HAP-1 (cell line): ENCODE data around the gene FURIN.

ENCODE experiments used
- DNase-seq, 2 experiments: peaks; one replicate each; pipeline ENCODE4 v3.0.0-alpha.2; 2016 to 2020; ENCODE audit warnings: low spot score in 2 of 2
- H3K27me3 ChIP-seq: fragments of 250-450 bp; sonication (Bioruptor Pico); 2 replicates; pipeline ENCODE4 v1.5.1; 2020; ENCODE audit warnings: low read depth, mild to moderate bottlenecking, moderate library complexity
- H3K36me3 ChIP-seq: fragments of 250-450 bp; sonication (Bioruptor Pico); replicated peaks from 2 replicates; pipeline ENCODE4 v1.5.1; 2020; ENCODE audit warnings: mild to moderate bottlenecking
- H3K4me1 ChIP-seq: fragments of 250-450 bp; sonication (Bioruptor Pico); 2 replicates; pipeline ENCODE4 v1.5.1; 2020; ENCODE audit warnings: mild to moderate bottlenecking
- H3K4me3 ChIP-seq: fragments of 250-450 bp; sonication (Bioruptor Pico); 2 replicates; pipeline ENCODE4 v1.5.1; 2020; ENCODE audit warnings: mild to moderate bottlenecking, moderate library complexity
- H3K9me3 ChIP-seq: fragments of 250-450 bp; sonication (Bioruptor Pico); 2 replicates; pipeline ENCODE4 v1.5.1; 2020; ENCODE audit warnings: mild to moderate bottlenecking, moderate library complexity
- in situ Hi-C: fragments of 300-500 bp; cut with MboI; formaldehyde crosslinking; loops from 3 replicates; pipeline ENCODE4 v1.14.3; 2020; ENCODE audit warnings: low sequenced_read_pairs, inconsistent platforms, mixed read lengths

Gene FURIN

DNA sequence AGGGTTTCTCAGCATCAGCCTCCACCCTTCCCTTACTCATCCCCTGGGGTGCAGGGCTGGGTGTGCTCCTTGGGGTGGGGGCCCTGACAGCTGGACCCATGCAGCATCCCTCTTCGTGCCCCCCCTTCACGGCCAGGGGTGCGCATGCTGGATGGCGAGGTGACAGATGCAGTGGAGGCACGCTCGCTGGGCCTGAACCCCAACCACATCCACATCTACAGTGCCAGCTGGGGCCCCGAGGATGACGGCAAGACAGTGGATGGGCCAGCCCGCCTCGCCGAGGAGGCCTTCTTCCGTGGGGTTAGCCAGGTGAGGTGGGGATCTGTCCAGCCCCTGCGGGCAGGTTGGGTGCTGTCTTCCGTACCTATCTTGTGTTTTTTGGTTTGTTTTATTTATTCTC lies 9.6 kb downstream of the FURIN start:
- Histone ChIP-seq H3K4me3 (no peak overlapping the region), H3K27me3 (no peaks in the 10 kb centered on the region), H3K9me3 (no peaks in the 10 kb centered on the region), H3K36me3 (peaks cover 46% of the 10 kb centered on the region), H3K4me1 (peaks cover 16% of the 10 kb centered on the region)
- no peak for DNase-seq
- in situ Hi-C loops: loop anchor here (25.0 kb wide), 1 partner anchor 391 kb away; no protein-coding TSS in a partner anchor

DNA sequence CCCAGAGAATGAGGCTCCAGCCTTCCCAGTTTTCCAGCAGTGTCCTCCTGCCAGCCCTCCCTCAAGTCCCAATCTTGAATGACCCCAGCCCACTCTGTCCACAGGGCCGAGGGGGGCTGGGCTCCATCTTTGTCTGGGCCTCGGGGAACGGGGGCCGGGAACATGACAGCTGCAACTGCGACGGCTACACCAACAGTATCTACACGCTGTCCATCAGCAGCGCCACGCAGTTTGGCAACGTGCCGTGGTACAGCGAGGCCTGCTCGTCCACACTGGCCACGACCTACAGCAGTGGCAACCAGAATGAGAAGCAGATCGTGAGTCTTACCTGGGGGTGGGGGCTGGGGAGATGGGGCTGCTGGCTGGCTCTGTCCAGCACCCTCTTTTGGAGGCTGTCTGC lies 10.3 kb downstream of the FURIN start:
- Histone ChIP-seq H3K9me3 (no peaks in the 10 kb centered on the region), H3K4me3 (no peak overlapping the region), H3K4me1 (peaks cover 13% of the 10 kb centered on the region), H3K27me3 (no peaks in the 10 kb centered on the region), H3K36me3 (peaks cover 46% of the 10 kb centered on the region)
- no peak for DNase-seq
- in situ Hi-C loops: loop anchor here (25.0 kb wide), 1 partner anchor 391 kb away; no protein-coding TSS in a partner anchor

DNA sequence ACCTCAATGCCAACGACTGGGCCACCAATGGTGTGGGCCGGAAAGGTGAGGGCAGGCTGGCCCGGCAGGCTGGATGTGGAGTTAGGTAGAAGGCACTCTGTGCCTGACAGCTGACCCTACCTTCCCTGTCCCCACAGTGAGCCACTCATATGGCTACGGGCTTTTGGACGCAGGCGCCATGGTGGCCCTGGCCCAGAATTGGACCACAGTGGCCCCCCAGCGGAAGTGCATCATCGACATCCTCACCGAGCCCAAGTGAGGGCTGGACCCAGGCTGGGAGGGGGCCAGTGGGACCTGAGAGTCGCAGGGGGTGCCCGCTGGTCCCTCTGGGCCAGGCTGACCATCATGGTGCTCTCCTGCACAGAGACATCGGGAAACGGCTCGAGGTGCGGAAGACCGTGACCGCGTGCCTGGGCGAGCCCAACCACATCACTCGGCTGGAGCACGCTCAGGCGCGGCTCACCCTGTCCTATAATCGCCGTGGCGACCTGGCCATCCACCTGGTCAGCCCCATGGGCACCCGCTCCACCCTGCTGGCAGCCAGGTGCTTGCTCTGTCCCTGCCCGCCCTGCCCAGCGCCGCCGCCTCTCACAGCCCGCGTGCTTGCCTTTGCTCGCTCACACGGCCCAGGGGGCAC lies 11.5 kb downstream of the FURIN start:
- no peaks in the 10 kb centered on the region for H3K9me3 ChIP-seq
- peaks cover 14% of the 10 kb centered on the region for H3K4me1 ChIP-seq
- H3K4me3 ChIP-seq: no peak overlapping the region
- in situ Hi-C loops: loop anchor here (10.0 to 25.0 kb wide), 2 partner anchors 393 to 555 kb away; no protein-coding TSS in a partner anchor
- H3K27me3 ChIP-seq: no peaks in the 10 kb centered on the region
- DNase-seq: no peak
- H3K36me3 ChIP-seq: peaks cover 46% of the 10 kb centered on the region

DNA sequence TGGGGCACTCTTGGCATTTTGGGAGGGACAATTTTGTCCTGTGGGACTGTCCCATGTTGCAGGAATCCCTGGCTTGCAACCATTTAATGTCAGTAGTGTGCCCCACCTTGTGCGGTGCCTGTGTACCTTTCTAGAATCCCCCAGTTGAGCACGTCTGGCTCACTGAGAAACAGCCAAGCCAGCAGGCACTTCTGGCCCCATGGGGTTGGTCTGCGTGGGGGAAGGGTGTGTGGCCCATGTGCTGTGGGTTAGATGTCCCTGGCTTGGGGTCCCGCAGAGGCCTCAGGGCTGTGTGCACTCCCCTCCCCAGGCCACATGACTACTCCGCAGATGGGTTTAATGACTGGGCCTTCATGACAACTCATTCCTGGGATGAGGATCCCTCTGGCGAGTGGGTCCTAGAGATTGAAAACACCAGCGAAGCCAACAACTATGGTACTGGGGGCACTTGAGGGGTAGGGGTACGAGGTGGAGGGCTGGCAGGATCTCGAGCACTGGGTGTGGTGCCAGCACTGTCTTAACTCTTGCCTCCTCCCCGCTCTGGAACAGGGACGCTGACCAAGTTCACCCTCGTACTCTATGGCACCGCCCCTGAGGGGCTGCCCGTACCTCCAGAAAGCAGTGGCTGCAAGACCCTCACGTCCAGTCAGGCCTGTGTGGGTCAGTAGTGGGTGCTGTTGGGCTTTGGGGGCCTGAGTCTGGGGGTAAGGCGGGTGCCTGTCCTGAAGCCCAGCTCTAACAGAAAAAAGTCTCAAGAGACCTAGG lies 12.2 kb downstream of the FURIN start:
- Histone ChIP-seq H3K4me3 (no peak overlapping the region), H3K9me3 (no peaks in the 10 kb centered on the region), H3K4me1 (peaks cover 14% of the 10 kb centered on the region), H3K27me3 (no peaks in the 10 kb centered on the region), H3K36me3 (peaks cover 46% of the 10 kb centered on the region)
- no peak for DNase-seq
- in situ Hi-C loops: loop anchor here (10.0 to 25.0 kb wide), 2 partner anchors 393 to 556 kb away; no protein-coding TSS in a partner anchor

DNA sequence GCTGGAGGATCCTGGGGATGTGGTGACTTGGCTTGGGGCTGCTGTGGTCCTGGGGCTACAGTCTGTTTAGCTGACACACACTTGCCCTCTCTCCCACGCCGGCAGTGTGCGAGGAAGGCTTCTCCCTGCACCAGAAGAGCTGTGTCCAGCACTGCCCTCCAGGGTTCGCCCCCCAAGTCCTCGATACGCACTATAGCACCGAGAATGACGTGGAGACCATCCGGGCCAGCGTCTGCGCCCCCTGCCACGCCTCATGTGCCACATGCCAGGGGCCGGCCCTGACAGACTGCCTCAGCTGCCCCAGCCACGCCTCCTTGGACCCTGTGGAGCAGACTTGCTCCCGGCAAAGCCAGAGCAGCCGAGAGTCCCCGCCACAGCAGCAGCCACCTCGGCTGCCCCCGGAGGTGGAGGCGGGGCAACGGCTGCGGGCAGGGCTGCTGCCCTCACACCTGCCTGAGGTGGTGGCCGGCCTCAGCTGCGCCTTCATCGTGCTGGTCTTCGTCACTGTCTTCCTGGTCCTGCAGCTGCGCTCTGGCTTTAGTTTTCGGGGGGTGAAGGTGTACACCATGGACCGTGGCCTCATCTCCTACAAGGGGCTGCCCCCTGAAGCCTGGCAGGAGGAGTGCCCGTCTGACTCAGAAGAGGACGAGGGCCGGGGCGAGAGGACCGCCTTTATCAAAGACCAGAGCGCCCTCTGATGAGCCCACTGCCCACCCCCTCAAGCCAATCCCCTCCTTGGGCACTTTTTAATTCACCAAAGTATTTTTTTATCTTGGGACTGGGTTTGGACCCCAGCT lies 13.0 kb downstream of the FURIN start:
- no peaks in the 10 kb centered on the region for H3K9me3 ChIP-seq
- no peak overlapping the region for H3K4me3 ChIP-seq
- peaks cover 45% of the 10 kb centered on the region for H3K36me3 ChIP-seq
- H3K4me1 ChIP-seq: peaks cover 14% of the 10 kb centered on the region
- in situ Hi-C loops: loop anchor here (10.0 to 25.0 kb wide), 2 partner anchors 394 to 557 kb away; no protein-coding TSS in a partner anchor
- DNase-seq: no peak
- H3K27me3 ChIP-seq: no peaks in the 10 kb centered on the region

DNA sequence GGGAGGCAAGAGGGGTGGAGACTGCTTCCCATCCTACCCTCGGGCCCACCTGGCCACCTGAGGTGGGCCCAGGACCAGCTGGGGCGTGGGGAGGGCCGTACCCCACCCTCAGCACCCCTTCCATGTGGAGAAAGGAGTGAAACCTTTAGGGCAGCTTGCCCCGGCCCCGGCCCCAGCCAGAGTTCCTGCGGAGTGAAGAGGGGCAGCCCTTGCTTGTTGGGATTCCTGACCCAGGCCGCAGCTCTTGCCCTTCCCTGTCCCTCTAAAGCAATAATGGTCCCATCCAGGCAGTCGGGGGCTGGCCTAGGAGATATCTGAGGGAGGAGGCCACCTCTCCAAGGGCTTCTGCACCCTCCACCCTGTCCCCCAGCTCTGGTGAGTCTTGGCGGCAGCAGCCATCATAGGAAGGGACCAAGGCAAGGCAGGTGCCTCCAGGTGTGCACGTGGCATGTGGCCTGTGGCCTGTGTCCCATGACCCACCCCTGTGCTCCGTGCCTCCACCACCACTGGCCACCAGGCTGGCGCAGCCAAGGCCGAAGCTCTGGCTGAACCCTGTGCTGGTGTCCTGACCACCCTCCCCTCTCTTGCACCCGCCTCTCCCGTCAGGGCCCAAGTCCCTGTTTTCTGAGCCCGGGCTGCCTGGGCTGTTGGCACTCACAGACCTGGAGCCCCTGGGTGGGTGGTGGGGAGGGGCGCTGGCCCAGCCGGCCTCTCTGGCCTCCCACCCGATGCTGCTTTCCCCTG lies 13.8 kb downstream of the FURIN start:
- in situ Hi-C loops: loop anchor here (10.0 to 25.0 kb wide), 2 partner anchors 395 to 557 kb away; no protein-coding TSS in a partner anchor

DNA sequence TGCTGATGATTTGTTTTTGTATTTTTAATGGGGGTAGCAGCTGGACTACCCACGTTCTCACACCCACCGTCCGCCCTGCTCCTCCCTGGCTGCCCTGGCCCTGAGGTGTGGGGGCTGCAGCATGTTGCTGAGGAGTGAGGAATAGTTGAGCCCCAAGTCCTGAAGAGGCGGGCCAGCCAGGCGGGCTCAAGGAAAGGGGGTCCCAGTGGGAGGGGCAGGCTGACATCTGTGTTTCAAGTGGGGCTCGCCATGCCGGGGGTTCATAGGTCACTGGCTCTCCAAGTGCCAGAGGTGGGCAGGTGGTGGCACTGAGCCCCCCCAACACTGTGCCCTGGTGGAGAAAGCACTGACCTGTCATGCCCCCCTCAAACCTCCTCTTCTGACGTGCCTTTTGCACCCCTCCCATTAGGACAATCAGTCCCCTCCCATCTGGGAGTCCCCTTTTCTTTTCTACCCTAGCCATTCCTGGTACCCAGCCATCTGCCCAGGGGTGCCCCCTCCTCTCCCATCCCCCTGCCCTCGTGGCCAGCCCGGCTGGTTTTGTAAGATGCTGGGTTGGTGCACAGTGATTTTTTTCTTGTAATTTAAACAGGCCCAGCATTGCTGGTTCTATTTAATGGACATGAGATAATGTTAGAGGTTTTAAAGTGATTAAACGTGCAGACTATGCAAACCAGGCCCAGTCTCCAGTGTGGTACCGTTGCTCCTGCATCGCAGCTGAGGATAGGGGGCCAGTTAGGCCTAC lies 14.6 kb downstream of the FURIN start:
- H3K4me1 ChIP-seq: peaks cover 14% of the 10 kb centered on the region

More for the DNA sequence above, 13.8 kb downstream of the FURIN start:
- no peak for DNase-seq
- no peak overlapping the region for H3K4me3 ChIP-seq
- H3K4me1 ChIP-seq: peaks cover 14% of the 10 kb centered on the region
- H3K9me3 ChIP-seq: no peaks in the 10 kb centered on the region
- H3K27me3 ChIP-seq: no peaks in the 10 kb centered on the region
- H3K36me3 ChIP-seq: peaks cover 38% of the 10 kb centered on the region

DNA sequence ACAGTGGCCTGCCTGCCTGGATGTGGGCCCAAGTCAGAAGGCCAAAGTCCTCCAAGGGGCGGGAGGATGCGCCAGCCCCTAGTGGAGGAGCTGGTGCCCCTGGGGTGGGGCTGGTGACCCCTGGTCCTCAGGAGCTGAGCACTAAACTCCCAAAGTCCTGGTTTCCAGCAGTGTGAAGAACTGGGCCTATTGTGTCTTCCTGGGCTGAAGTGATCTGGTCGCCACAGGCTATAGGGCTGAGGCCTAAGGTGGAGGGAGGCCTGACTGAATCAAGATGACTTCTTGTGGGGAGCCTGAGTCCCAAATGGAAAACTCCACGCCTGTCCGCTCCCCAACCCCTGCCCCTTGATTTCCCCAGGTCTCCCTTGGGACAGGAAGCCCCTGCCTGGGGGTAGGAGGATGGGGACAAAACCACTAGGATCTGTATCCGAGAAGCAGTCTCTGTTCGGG lies 15.2 kb downstream of the FURIN start:
- Histone ChIP-seq H3K4me3 (no peak overlapping the region), H3K4me1 (peaks cover 14% of the 10 kb centered on the region)
- in situ Hi-C loops: loop anchor here (10.0 to 25.0 kb wide), 2 partner anchors 396 to 559 kb away; no protein-coding TSS in a partner anchor

More for the DNA sequence above, 14.6 kb downstream of the FURIN start:
- no peak for DNase-seq
- in situ Hi-C loops: loop anchor here (10.0 to 25.0 kb wide), 2 partner anchors 396 to 558 kb away; no protein-coding TSS in a partner anchor
- Histone ChIP-seq H3K36me3 (peaks cover 33% of the 10 kb centered on the region), H3K27me3 (no peaks in the 10 kb centered on the region), H3K9me3 (no peaks in the 10 kb centered on the region), H3K4me3 (no peak overlapping the region)

DNA sequence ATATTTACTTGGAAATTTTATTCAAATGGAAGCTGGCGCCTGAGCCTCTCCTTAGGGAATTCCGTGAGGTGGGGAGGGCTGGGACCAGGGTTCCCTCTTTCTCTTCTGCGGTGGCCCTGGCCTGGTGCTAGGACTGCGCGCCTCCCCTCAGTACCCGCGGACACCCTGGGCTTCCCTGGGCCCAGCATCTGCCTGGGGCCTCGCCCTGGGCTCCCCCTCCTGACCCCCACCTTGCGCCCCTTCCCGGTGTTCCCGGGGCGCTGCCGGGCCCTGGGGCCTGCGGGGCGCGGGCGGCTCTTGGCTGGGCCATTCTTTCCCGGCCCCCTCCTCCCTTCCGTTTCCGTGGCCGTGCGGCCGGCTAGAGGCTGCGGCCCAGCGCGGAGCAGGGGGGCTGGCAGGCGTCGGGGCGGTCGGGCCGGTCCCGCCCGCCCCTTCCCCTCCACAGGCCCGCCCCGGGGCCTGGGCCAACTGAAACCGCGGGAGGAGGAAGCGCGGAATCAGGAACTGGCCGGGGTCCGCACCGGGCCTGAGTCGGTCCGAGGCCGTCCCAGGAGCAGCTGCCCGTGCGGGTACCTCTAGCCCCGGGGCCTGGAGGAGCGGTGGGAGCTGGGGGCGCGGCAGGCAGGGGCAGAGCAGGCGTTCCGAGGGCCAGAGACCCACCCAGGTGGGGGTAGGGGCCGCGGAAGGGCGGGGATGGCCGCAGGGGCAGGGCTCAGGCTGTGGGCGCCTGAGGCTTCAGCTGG lies 15.8 kb downstream of the FURIN start, which contains the start of gene FES:
Gene FES (plus strand): TSS at position 529 of the 743 bp plus-strand sequence. CDS start 542 bp downstream, outside the sequence.
- no peaks in the 10 kb centered on the region for H3K27me3 ChIP-seq
- H3K9me3 ChIP-seq: no peaks in the 10 kb centered on the region
- in situ Hi-C loops: loop anchor here (10.0 to 25.0 kb wide), 2 partner anchors 397 to 559 kb away; no protein-coding TSS in a partner anchor
- H3K4me3 ChIP-seq: peak within 1 kb of the TSS; percentile 27
- peaks cover 23% of the 10 kb centered on the region for H3K36me3 ChIP-seq
- peak in 1 of 2 experiments; percentile 56 for DNase-seq
- peaks cover 14% of the 10 kb centered on the region for H3K4me1 ChIP-seq

More for the DNA sequence above, 15.2 kb downstream of the FURIN start:
- peak in 1 of 2 experiments; percentile 39 for DNase-seq
- Histone ChIP-seq H3K36me3 (peaks cover 27% of the 10 kb centered on the region), H3K9me3 (no peaks in the 10 kb centered on the region), H3K27me3 (no peaks in the 10 kb centered on the region)

DNA sequence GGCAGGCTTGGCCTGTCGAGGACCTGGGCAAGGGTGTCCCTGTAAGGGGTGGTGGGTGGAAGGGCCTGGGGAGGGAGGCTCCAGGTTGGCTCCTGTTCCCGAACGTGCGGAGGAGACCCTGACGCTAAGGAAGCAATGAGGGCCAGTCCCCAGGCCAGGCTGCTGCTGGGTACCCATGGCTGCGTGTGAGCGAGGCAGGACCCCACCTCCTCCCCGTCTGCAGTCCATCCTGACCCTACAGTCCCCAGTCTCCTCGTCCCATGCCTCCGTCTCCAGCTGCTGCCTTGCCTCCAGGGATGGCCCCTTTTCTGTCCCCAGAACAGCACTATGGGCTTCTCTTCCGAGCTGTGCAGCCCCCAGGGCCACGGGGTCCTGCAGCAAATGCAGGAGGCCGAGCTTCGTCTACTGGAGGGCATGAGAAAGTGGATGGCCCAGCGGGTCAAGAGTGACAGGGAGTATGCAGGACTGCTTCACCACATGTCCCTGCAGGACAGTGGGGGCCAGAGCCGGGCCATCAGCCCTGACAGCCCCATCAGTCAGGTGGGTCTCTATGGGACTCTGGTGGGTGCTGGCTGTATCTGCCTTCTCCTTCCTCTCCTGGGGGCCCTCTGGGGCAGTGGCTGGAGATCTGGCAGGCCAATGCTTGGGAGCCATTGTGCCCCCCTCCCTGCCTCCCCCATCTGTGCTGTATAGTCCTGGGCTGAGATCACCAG lies 16.5 kb downstream of the FURIN start:
- in situ Hi-C loops: loop anchor here (5.0 to 25.0 kb wide), 3 partner anchors 238 to 560 kb away; no protein-coding TSS in a partner anchor
- DNase-seq: no peak
- H3K4me3 ChIP-seq: peak overlapping the region; percentile 27

More for the DNA sequence above, 16.5 kb downstream of the FURIN start:
- peaks cover 14% of the 10 kb centered on the region for H3K4me1 ChIP-seq
- H3K9me3 ChIP-seq: no peaks in the 10 kb centered on the region
- peaks cover 16% of the 10 kb centered on the region for H3K36me3 ChIP-seq
- H3K27me3 ChIP-seq: no peaks in the 10 kb centered on the region
